ENCODE measurements around the gene GLI3. TPM values are rescaled to one million over a fixed set of nuclear protein-coding genes. Genes with fewer than 3 reads are reported as not detected.
A peak's percentile ranks its signal among the peaks of the same experiment; 100 is the strongest.

Gene GLI3
- polyA plus RNA-seq, 1 of the 3 experiments (the other 2 are of a cell fraction), result 0.08 TPM

- no peaks in the 10 kb centered on the region for H3K9me2 ChIP-seq
- no peak overlapping the region for H3K9ac ChIP-seq
- H3F3A ChIP-seq (replicated peaks; ENCODE audit: insufficient read depth), result no peaks in the 10 kb centered on the region
- H3K27me3 ChIP-seq (ENCODE audit: insufficient read depth), result peaks cover 38% of the 10 kb centered on the region
- no peak for DNase-seq
- ChIA-PET POLR2A (no interaction called here), CTCF (no interaction called here)
- H3K36me3 ChIP-seq (replicated peaks in 1 of 2; ENCODE audit: control insufficient read depth in 1 of 2, insufficient read depth in 2 of 2, low read length in 1 of 2), result no peaks in the 10 kb centered on the region
- no peak overlapping the region for H2AFZ ChIP-seq (ENCODE audit: low read depth)
- TF ChIP-seq FOXM1 (IDR thresholded peaks at IDR 0.05; ENCODE audit: low read depth), result no peak
- TF ChIP-seq EZH2phosphoT487 (IDR thresholded peaks at IDR 0.05; ENCODE audit: borderline replicate concordance, low read depth), result no peak
- no peak for TF ChIP-seq USF2 (IDR thresholded peaks at IDR 0.05; ENCODE audit: borderline replicate concordance, low read depth, low read length)
- no peak for TF ChIP-seq RAD21 (IDR thresholded peaks at IDR 0.05; ENCODE audit: low read length)
- no peak overlapping the region for H3K4me3 ChIP-seq (ENCODE audit: low read depth in 2 of 2, low read length in 1 of 2)
- H3K27ac ChIP-seq (ENCODE audit: low read depth in 2 of 2, low read length in 1 of 2), result no peak overlapping the region
- H3K4me1 ChIP-seq (ENCODE audit: control insufficient read depth in 1 of 2, insufficient read depth in 2 of 2, low read depth in 1 of 2, low read length in 1 of 2), result no peaks in the 10 kb centered on the region
- 0% methylated on average over 1 of the region's 1 CpG for WGBS (ENCODE audit: low lambda C conversion rate)
- H4K20me1 ChIP-seq (ENCODE audit: insufficient read depth), result no peaks in the 10 kb centered on the region
- no peaks in the 10 kb centered on the region for H3K79me2 ChIP-seq (ENCODE audit: insufficient read depth)
- no peak overlapping the region for H3K4me2 ChIP-seq
- no peaks in the 10 kb centered on the region for H3K9me3 ChIP-seq
Measured at GRCh38 chr7:42248579-42248978, 11.6 kb upstream of the GLI3 start.

- Histone ChIP-seq H3K4me2 (no peak overlapping the region), H3K9ac (no peak overlapping the region), H3K27ac (ENCODE audit: low read depth in 2 of 2, low read length in 1 of 2) (no peak overlapping the region), H3K79me2 (ENCODE audit: insufficient read depth) (no peaks in the 10 kb centered on the region), H2AFZ (ENCODE audit: low read depth) (no peak overlapping the region), H3K36me3 (replicated peaks in 1 of 2; ENCODE audit: control insufficient read depth in 1 of 2, insufficient read depth in 2 of 2, low read length in 1 of 2) (no peaks in the 10 kb centered on the region), H3K27me3 (ENCODE audit: insufficient read depth) (peaks cover 48% of the 10 kb centered on the region), H3F3A (replicated peaks; ENCODE audit: insufficient read depth) (no peaks in the 10 kb centered on the region), H3K9me2 (no peaks in the 10 kb centered on the region), H4K20me1 (ENCODE audit: insufficient read depth) (no peaks in the 10 kb centered on the region), H3K4me3 (ENCODE audit: low read depth in 2 of 2, low read length in 1 of 2) (no peak overlapping the region), H3K4me1 (ENCODE audit: control insufficient read depth in 1 of 2, insufficient read depth in 2 of 2, low read depth in 1 of 2, low read length in 1 of 2) (no peaks in the 10 kb centered on the region), H3K9me3 (no peaks in the 10 kb centered on the region)
- CTCF ChIA-PET, result interaction anchor here (1.0 kb wide), 1 partner anchor 290 kb away, joined by 3 read pairs; no protein-coding TSS in a partner anchor
- POLR2A ChIA-PET, result no interaction called here
- TF ChIP-seq FOSL2 (IDR thresholded peaks at IDR 0.05; ENCODE audit: borderline replicate concordance, low read depth) (no peak), CTCF (IDR thresholded peaks at IDR 0.05) (peak; percentile 14; the same call in 1 of the 2 replicates), TAF1 (IDR thresholded peaks at IDR 0.05; ENCODE audit: borderline replicate concordance, low read depth, low read length) (no peak)
- DNase-seq, result no peak
- 10% methylated on average over 5 of the region's 5 CpGs for WGBS (ENCODE audit: low lambda C conversion rate)
Measured at GRCh38 chr7:42247301-42247700, 10.3 kb upstream of the GLI3 start.

- Histone ChIP-seq H3K9me3 (no peaks in the 10 kb centered on the region), H3K36me3 (replicated peaks in 1 of 2; ENCODE audit: control insufficient read depth in 1 of 2, insufficient read depth in 2 of 2, low read length in 1 of 2) (no peaks in the 10 kb centered on the region), H3K27me3 (ENCODE audit: insufficient read depth) (peaks cover 73% of the 10 kb centered on the region), H2AFZ (ENCODE audit: low read depth) (no peak overlapping the region), H3K9me2 (no peaks in the 10 kb centered on the region), H3K79me2 (ENCODE audit: insufficient read depth) (no peaks in the 10 kb centered on the region), H3K4me1 (ENCODE audit: control insufficient read depth in 1 of 2, insufficient read depth in 2 of 2, low read depth in 1 of 2, low read length in 1 of 2) (no peaks in the 10 kb centered on the region), H3K4me2 (no peak overlapping the region), H4K20me1 (ENCODE audit: insufficient read depth) (no peaks in the 10 kb centered on the region), H3K4me3 (ENCODE audit: low read depth in 2 of 2, low read length in 1 of 2) (no peak overlapping the region), H3K9ac (no peak overlapping the region), H3K27ac (ENCODE audit: low read depth in 2 of 2, low read length in 1 of 2) (no peak overlapping the region), H3F3A (replicated peaks; ENCODE audit: insufficient read depth) (no peaks in the 10 kb centered on the region)
- CTCF ChIA-PET, result interaction anchor here (0.6 kb wide), 1 partner anchor 15 kb away, joined by 3 read pairs; no protein-coding TSS in a partner anchor
- POLR2A ChIA-PET, result no interaction called here
- DNase-seq, result no peak
- 6% methylated on average over 2 of the region's 2 CpGs for WGBS (ENCODE audit: low lambda C conversion rate)
- TF ChIP-seq CHD2 (IDR thresholded peaks at IDR 0.05; ENCODE audit: low read length, partially characterized antibody) (no peak), SIN3A (IDR thresholded peaks at IDR 0.05; ENCODE audit: borderline replicate concordance, low read depth, low read length) (no peak), RFX5 (IDR thresholded peaks at IDR 0.05; ENCODE audit: low read length) (no peak), MXI1 (IDR thresholded peaks at IDR 0.05; ENCODE audit: low read depth, low read length) (no peak), ELF1 (IDR thresholded peaks at IDR 0.05) (no peak), GABPA (IDR thresholded peaks at IDR 0.05; ENCODE audit: low read depth) (no peak), JUND (IDR thresholded peaks at IDR 0.05) (no peak), GATA2 (CRISPR knock-in tag; IDR thresholded peaks at IDR 0.05) (no peak), TCF12 (IDR thresholded peaks at IDR 0.05) (no peak), CTCF (IDR thresholded peaks at IDR 0.05) (no peak), MEF2A (IDR thresholded peaks at IDR 0.05; ENCODE audit: borderline replicate concordance, low read depth) (no peak), YY1 (IDR thresholded peaks at IDR 0.05; ENCODE audit: low read depth) (no peak), FOXM1 (IDR thresholded peaks at IDR 0.05; ENCODE audit: low read depth) (no peak), USF2 (IDR thresholded peaks at IDR 0.05; ENCODE audit: borderline replicate concordance, low read depth, low read length) (no peak)
Measured at GRCh38 chr7:42244828-42245227, 7.8 kb upstream of the GLI3 start.

Data from SK-N-SH (cell line).